K562 (cell line): Measurements from ENCODE around the gene BHMT2. TPM values are rescaled to one million over a fixed set of nuclear protein-coding genes. Genes with fewer than 3 reads are reported as not detected.

ENCODE experiments used
- CXXC5 ChIP-seq: fragments of 250-450 bp; sonication (Bioruptor Pico); IDR thresholded peaks from 2 replicates; pipeline ENCODE4 v1.8.0; 2022; ENCODE audit warnings: inconsistent platforms, mild to moderate bottlenecking, moderate library complexity
- EHMT2 ChIP-seq: fragments of 450-650 bp; IDR thresholded peaks from 2 replicates; pipeline ENCODE4 v1.6.1; 2018; ENCODE audit warnings: antibody characterized with exemption
- ELF1 ChIP-seq: fragments of 200-800 bp; sonication (Bioruptor generic); IDR thresholded peaks from 2 replicates; pipeline ENCODE4 v1.6.1; 2016; ENCODE audit warnings: missing genetic modification characterization, missing compliant biosample characterization
- ELF2 ChIP-seq: fragments of 250-450 bp; sonication (Bioruptor Pico); IDR thresholded peaks from 2 replicates; pipeline ENCODE4 v1.5.0; 2021; ENCODE audit warnings: mild to moderate bottlenecking
- GTF2F1 ChIP-seq: IDR thresholded peaks from 2 replicates; pipeline ENCODE4 v1.6.1; 2011; ENCODE audit warnings: low read depth, low read length, improper control_type of control experiment
- HNRNPH1 ChIP-seq: fragments of 200-400 bp; formaldehyde crosslinking; optimal IDR thresholded peaks from 2 replicates; pipeline ENCODE3; 2017; ENCODE audit warnings: low read depth, mild to moderate bottlenecking, low read length, moderate library complexity
- KDM4B ChIP-seq, 2 experiments: fragments of 450-650 bp in 1 of 2; sonication (generic) in 1 of 2; IDR thresholded peaks; 2 replicates each; pipeline ENCODE4 v1.6.1; 2016 to 2017; ENCODE audit warnings: borderline replicate concordance in 2 of 2, antibody characterized with exemption in 1 of 2, low read depth in 1 of 2, mild to moderate bottlenecking in 1 of 2
- MIER1 ChIP-seq: fragments of 450-650 bp; IDR thresholded peaks from 2 replicates; pipeline ENCODE4 v1.6.1; 2016; ENCODE audit warnings: antibody characterized with exemption, mild to moderate bottlenecking, low read depth
- NBN ChIP-seq: fragments of 450-650 bp; IDR thresholded peaks from 2 replicates; pipeline ENCODE4 v1.6.1; 2016; ENCODE audit warnings: low read depth, mild to moderate bottlenecking
- NFE2L1 ChIP-seq: fragments of 450-650 bp; IDR thresholded peaks from 2 replicates; pipeline ENCODE4 v1.6.1; 2016; ENCODE audit warnings: missing genetic modification characterization, low read depth, mild to moderate bottlenecking, missing compliant biosample characterization, moderate library complexity, borderline replicate concordance
- NFXL1 ChIP-seq: fragments of 450-650 bp; formaldehyde crosslinking; IDR thresholded peaks from 2 replicates; pipeline ENCODE4 v1.4.0; 2021; ENCODE audit warnings: mild to moderate bottlenecking
- NR3C1 ChIP-seq: sonication (generic); formaldehyde crosslinking; IDR thresholded peaks from 2 replicates; pipeline ENCODE4 v1.8.1; 2022; ENCODE audit warnings: missing genetic modification reagents
- PYGO2 ChIP-seq: fragments of 450-650 bp; IDR thresholded peaks from 2 replicates; pipeline ENCODE4 v1.6.1; 2016; ENCODE audit warnings: mild to moderate bottlenecking, missing genetic modification characterization, moderate library complexity, missing compliant biosample characterization
- RAD21 ChIP-seq, 2 experiments: fragments of 250-450 bp in 1 of 2; fragments of 450-650 bp in 1 of 2; sonication (Bioruptor Pico) in 1 of 2; formaldehyde crosslinking in 1 of 2; IDR thresholded peaks in 1 of 2; conservative IDR thresholded peaks in 1 of 2; 2 replicates each; pipeline versions ENCODE4 v1.4.0 to v1.8.0; 2020 to 2022; ENCODE audit warnings: mild to moderate bottlenecking in 2 of 2, moderate library complexity in 1 of 2
- TRIM28 ChIP-seq: fragments of 450-650 bp; IDR thresholded peaks from 2 replicates; pipeline ENCODE4 v1.6.1; 2017
- USF1 ChIP-seq: sonication (generic); formaldehyde crosslinking; IDR thresholded peaks from 2 replicates; pipeline ENCODE4 v1.9.0; 2022; ENCODE audit warnings: mild to moderate bottlenecking, missing genetic modification reagents
- YBX1 ChIP-seq: fragments of 450-650 bp; IDR thresholded peaks from 2 replicates; pipeline ENCODE4 v1.7.1; 2016; ENCODE audit warnings: mild to moderate bottlenecking
- ZFP1 ChIP-seq: fragments of 450-650 bp; formaldehyde crosslinking; IDR thresholded peaks from 2 replicates; pipeline ENCODE4 v1.4.0; 2020; ENCODE audit warnings: mild to moderate bottlenecking, mixed read lengths
- ZNF253 ChIP-seq: fragments of 250-450 bp; sonication (Bioruptor Pico); conservative IDR thresholded peaks from 2 replicates; pipeline ENCODE4 v1.6.1; 2021; ENCODE audit warnings: mild to moderate bottlenecking
- ZNF644 ChIP-seq: fragments of 200-800 bp; sonication (Bioruptor generic); IDR thresholded peaks from 2 replicates; pipeline ENCODE4 v1.6.1; 2016; ENCODE audit warnings: low read depth, missing genetic modification characterization, missing compliant biosample characterization
- ZNF76 ChIP-seq: fragments of 250-450 bp; sonication (Bioruptor Pico); IDR thresholded peaks from 2 replicates; pipeline ENCODE4 v1.4.0; 2020; ENCODE audit warnings: mild to moderate bottlenecking, moderate library complexity, borderline replicate concordance
- ZNF830 ChIP-seq: fragments of 250-450 bp; sonication (Bioruptor Pico); IDR thresholded peaks from 2 replicates; pipeline ENCODE4 v1.5.0; 2021; ENCODE audit warnings: mild to moderate bottlenecking
- polyA plus RNA-seq, 8 experiments: library from polyadenylated mRNA; depleted of rRNA in 4 of 8; stranded (reverse) in 5 of 8; unstranded in 3 of 8; fragments of >200 nt; fragmentation: Nextera tagmentation in 2 of 8; fragmentation: Illumina TruSeq in 1 of 8; extraction: Ambion mirVana in 2 of 8; extraction: Trizol in 1 of 8; gene quantifications; 2 replicates each; pipeline versions ENCODE4 v1.2.1 to v1.2.3, GENCODE V29; 2011 to 2014; ENCODE audit warnings: inconsistent platforms in 1 of 8, missing spikeins in 1 of 8
- total RNA-seq, 7 experiments: library from RNA; depleted of rRNA in 6 of 7; stranded (reverse); fragments of >200 nt in 6 of 7; fragmentation: Illumina TruSeq in 2 of 7; extraction: Trizol in 2 of 7; gene quantifications; 2 replicates each; pipeline versions ENCODE4 v1.2.1 to v1.2.3, GENCODE V29; 2011 to 2021; ENCODE audit warnings: low replicate concordance in 1 of 7
- TF ChIP-seq, protein P1 (sequence below), 2 experiments: IDR thresholded peaks; 2 replicates each; pipeline ENCODE4 v1.6.1; 2011; ENCODE audit warnings: borderline replicate concordance in 1 of 2, control low read depth in 1 of 2, low read depth in 1 of 2, low read length in 1 of 2, mild to moderate bottlenecking in 1 of 2, mixed read lengths in 1 of 2, moderate library complexity in 1 of 2; ENCODE audit not compliant: insufficient read depth in 1 of 2, insufficient read length in 1 of 2, poor library complexity in 1 of 2, severe bottlenecking in 1 of 2; ENCODE audit errors: extremely low read depth in 1 of 2
- TF ChIP-seq, protein P2 (sequence below): IDR thresholded peaks from 2 replicates; pipeline ENCODE4 v1.6.1; 2012; ENCODE audit warnings: low read depth, low read length, improper control_type of control experiment, borderline replicate concordance
- TF ChIP-seq, protein P3 (sequence below): fragments of 250-450 bp; sonication (Bioruptor Pico); IDR thresholded peaks from 2 replicates; pipeline ENCODE4 v1.4.0; 2020

The BHMT2 gene
- total and polyA plus RNA-seq, 9 of the 15 experiments (the other 6 are each of a cell fraction or from before 2014, with no cell fraction given): not detected

GRCh38 chr5:79133657-79134451, 64.3 kb downstream of the BHMT2 start (continued):
- TF ChIP-seq, protein P1, sequence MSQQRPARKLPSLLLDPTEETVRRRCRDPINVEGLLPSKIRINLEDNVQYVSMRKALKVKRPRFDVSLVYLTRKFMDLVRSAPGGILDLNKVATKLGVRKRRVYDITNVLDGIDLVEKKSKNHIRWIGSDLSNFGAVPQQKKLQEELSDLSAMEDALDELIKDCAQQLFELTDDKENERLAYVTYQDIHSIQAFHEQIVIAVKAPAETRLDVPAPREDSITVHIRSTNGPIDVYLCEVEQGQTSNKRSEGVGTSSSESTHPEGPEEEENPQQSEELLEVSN (IDR thresholded peaks at IDR 0.05; ENCODE audit: borderline replicate concordance in 1 of 2, extremely low read depth in 1 of 2, insufficient read depth in 1 of 2, insufficient read length in 1 of 2, low read depth in 1 of 2, low read length in 1 of 2, poor library complexity in 1 of 2, severe bottlenecking in 1 of 2): no peak
- no peak for TF ChIP-seq ZNF830 (CRISPR knock-in tag)
- peak; percentile 89 for TF ChIP-seq NBN
- no peak for TF ChIP-seq NFXL1 (CRISPR knock-in tag)
- TF ChIP-seq RAD21 (CRISPR knock-in tag; conservative IDR thresholded peaks at IDR 0.05 in 1 of 2, IDR thresholded peaks at IDR 0.05 in 1 of 2): peak; percentile 77 to 82
- TF ChIP-seq ZNF253 (CRISPR knock-in tag): no peak
- TF ChIP-seq YBX1: no peak
- no peak for TF ChIP-seq NR3C1
- no peak for TF ChIP-seq NFE2L1
- no peak for TF ChIP-seq GTF2F1
- no peak for TF ChIP-seq ZNF76 (CRISPR knock-in tag)
- no peak for TF ChIP-seq USF1 (CRISPR knock-in tag)
- no peak for TF ChIP-seq ZFP1
- no peak for TF ChIP-seq HNRNPH1
- TF ChIP-seq ZNF644 (tag): no peak
- no peak for TF ChIP-seq MIER1
- no peak for TF ChIP-seq CXXC5 (CRISPR knock-in tag)
- TF ChIP-seq PYGO2 (tag): no peak
- TF ChIP-seq, protein P2, sequence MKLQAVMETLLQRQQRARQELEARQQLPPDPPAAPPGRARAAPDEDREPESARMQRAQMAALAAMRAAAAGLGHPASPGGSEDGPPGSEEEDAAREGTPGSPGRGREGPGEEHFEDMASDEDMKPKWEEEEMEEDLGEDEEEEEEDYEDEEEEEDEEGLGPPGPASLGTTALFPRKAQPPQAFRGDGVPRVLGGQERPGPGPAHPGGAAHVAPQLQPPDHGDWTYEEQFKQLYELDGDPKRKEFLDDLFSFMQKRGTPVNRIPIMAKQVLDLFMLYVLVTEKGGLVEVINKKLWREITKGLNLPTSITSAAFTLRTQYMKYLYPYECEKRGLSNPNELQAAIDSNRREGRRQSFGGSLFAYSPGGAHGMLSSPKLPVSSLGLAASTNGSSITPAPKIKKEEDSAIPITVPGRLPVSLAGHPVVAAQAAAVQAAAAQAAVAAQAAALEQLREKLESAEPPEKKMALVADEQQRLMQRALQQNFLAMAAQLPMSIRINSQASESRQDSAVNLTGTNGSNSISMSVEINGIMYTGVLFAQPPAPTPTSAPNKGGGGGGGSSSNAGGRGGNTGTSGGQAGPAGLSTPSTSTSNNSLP: 0 out of 2 replicates have a peak, but pooled peaks have one; percentile 27
- TF ChIP-seq EHMT2: peak; percentile 46; the same call in 1 of the 2 replicates
- no peak for TF ChIP-seq ELF2 (CRISPR knock-in tag)
- TF ChIP-seq KDM4B (IDR thresholded peaks at IDR 0.05; ENCODE audit: borderline replicate concordance in 2 of 2, low read depth in 1 of 2): no peak
- TF ChIP-seq TRIM28: no peak
- no peak for TF ChIP-seq ELF1 (tag)
- TF ChIP-seq, protein P3, sequence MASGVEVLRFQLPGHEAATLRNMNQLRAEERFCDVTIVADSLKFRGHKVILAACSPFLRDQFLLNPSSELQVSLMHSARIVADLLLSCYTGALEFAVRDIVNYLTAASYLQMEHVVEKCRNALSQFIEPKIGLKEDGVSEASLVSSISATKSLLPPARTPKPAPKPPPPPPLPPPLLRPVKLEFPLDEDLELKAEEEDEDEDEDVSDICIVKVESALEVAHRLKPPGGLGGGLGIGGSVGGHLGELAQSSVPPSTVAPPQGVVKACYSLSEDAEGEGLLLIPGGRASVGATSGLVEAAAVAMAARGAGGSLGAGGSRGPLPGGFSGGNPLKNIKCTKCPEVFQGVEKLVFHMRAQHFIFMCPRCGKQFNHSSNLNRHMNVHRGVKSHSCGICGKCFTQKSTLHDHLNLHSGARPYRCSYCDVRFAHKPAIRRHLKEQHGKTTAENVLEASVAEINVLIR (CRISPR knock-in tag): no peak
